ENCODE results near the gene AEN.

DNA sequence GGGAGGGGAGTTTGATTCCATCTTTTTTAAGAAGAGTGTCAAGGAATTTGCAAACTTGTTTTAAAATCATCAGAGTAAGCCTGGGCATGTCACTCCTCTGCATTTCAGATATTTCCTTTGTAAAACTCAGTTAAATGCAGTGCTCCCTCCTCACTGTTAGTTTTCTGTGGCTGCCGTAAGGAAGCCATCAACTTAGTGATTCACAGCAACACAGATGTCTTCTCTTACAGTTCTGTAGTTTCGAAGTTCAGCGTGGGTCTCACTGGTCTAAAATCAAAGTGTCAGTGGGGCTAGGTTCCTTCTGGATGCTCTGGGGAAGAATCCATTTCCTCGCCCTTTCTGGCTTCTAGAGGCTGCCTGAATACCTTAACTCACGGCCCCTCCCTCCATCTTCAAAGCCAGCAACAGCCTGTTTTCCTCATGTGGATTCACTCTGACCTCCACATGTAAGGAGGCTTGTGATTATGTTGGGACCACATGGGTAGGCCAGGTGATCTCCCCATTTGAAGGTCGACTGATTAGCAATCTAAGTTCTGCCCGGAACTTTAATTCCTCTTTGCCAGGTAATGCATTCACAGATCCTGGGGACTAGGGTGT is 30.1 kb downstream of the AEN start:
- TF ChIP-seq TAF1 (IDR thresholded peaks at IDR 0.05; ENCODE audit: low read depth, low read length) (no peak), POLR2A (IDR thresholded peaks at IDR 0.05; ENCODE audit: low read depth, low read length) (no peak), POLR2AphosphoS5 (IDR thresholded peaks at IDR 0.05; ENCODE audit: low read depth, low read length) (no peak), PAX5 (IDR thresholded peaks at IDR 0.05; ENCODE audit: insufficient read depth, low read length, severe bottlenecking) (no peak)

All from GM12891 (cell line).